ENCODE measurements around the gene TNC.

The TNC gene

GRCh38 chr9:115042781-115043509, 75.0 kb downstream of the TNC start:
- DNase-seq, result peak; percentile 54

- DNase-seq, result no peak
These were observed 78.3 kb downstream of the TNC start for GRCh38 chr9:115039516-115040120.

GRCh38 chr9:115038178-115038577, 79.8 kb downstream of the TNC start:
- peak; percentile 48 for DNase-seq

GRCh38 chr9:115036691-115037090, 81.3 kb downstream of the TNC start:
- DNase-seq, result no peak

- DNase-seq, result peak; percentile 52
These were observed 81.9 kb downstream of the TNC start for GRCh38 chr9:115035841-115036612.

GRCh38 chr9:115034801-115035200, 83.2 kb downstream of the TNC start:
- DNase-seq, result no peak

- no peak for DNase-seq
These were observed 84.2 kb downstream of the TNC start for GRCh38 chr9:115033800-115034199.

GRCh38 chr9:115032296-115032695, 85.7 kb downstream of the TNC start:
- no peak for DNase-seq

- no peak for DNase-seq
These were observed 88.0 kb downstream of the TNC start for GRCh38 chr9:115030006-115030405.

- no peak for DNase-seq
These were observed 92.2 kb downstream of the TNC start for GRCh38 chr9:115025721-115026120.

- no peak for DNase-seq
These were observed 92.9 kb downstream of the TNC start for GRCh38 chr9:115024925-115025535.

- DNase-seq, result no peak
These were observed 95.1 kb downstream of the TNC start for GRCh38 chr9:115022760-115023434.

- DNase-seq, result no peak
These were observed 99.2 kb downstream of the TNC start for GRCh38 chr9:115018547-115019435.

GRCh38 chr9:115016344-115016743, 101.6 kb downstream of the TNC start:
- no peak for DNase-seq

- DNase-seq, result peak; percentile 28
These were observed 102.8 kb downstream of the TNC start for GRCh38 chr9:115015018-115015635.

- no peak for DNase-seq
These were observed 103.5 kb downstream of the TNC start for GRCh38 chr9:115014438-115014837.

GRCh38 chr9:115013998-115014397, 104.0 kb downstream of the TNC start:
- DNase-seq, result peak; percentile 78

GRCh38 chr9:115012486-115012885, 105.5 kb downstream of the TNC start:
- no peak for DNase-seq

- no peak for DNase-seq
These were observed 107.1 kb downstream of the TNC start for GRCh38 chr9:115010874-115011273.

GRCh38 chr9:115008536-115009270, 109.3 kb downstream of the TNC start:
- no peak for DNase-seq

- no peak for DNase-seq
These were observed 111.3 kb downstream of the TNC start for GRCh38 chr9:115006660-115007059.

Measured in right hindlimb (tissue), 1 donor.